ENCODE measurements around the gene SSH2. TPM values are rescaled to one million over a fixed set of nuclear protein-coding genes. Genes with fewer than 3 reads are reported as not detected.

Gene SSH2
- polyA plus RNA-seq, 1 of the 3 experiments (the other 2 are of a cell fraction) = 8.8 TPM

DNA sequence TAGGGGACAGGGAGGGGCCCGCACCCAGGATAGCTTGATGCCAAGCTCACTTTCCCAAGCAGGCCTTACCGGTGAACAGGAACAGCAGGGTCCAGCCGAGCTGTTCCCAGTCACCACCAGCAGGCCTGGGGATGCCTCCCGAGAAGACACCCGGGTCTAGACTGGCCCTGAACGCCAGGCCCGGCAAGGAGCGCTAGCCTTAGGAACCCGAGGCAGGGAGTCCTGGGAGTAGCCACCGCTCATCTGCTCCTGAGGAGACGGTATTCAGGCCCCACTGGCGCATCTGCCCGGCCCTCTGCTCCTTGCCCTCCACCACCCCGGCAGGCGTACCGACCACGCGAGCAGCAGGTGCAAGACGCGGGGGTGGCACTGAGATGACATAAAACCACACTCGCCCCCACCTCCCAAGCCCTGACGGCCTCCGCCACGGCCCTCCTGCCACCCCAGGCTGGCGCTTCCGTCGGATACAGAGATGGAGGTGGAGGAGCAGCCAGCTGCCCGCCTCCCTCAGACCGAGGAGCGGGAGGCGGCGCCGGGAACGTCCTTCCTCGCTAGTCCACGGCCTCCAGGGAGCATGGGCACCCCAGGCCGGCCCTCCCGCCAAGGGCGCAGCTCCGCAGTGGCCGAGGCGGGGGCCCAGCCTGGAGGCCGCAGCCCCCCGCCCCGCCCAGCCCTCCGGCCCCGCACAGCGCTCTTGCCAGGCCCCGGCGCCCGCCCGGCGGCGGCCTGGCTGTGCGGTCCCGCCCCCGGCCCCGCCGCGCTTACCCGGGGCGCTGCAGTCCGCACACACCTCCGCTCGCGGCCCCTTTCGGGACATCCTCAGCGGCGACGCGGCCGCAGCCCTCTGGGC lies 341.2 kb downstream of the SSH2 start:
- TF ChIP-seq TAF1 (IDR thresholded peaks at IDR 0.05; ENCODE audit: borderline replicate concordance, low read depth, low read length) (no peak), RXRA (IDR thresholded peaks at IDR 0.05; ENCODE audit: borderline replicate concordance, low read depth) (no peak), SMC3 (IDR thresholded peaks at IDR 0.05; ENCODE audit: low read depth, low read length) (no peak), GATA2 (CRISPR knock-in tag; IDR thresholded peaks at IDR 0.05) (no peak), EZH2phosphoT487 (IDR thresholded peaks at IDR 0.05; ENCODE audit: borderline replicate concordance, low read depth) (no peak), MEF2A (IDR thresholded peaks at IDR 0.05; ENCODE audit: borderline replicate concordance, low read depth) (no peak), MXI1 (IDR thresholded peaks at IDR 0.05; ENCODE audit: low read depth, low read length) (0 out of 2 replicates have a peak, but pooled peaks have one; percentile 35), FOXJ3 (CRISPR knock-in tag; IDR thresholded peaks at IDR 0.05) (no peak), NRF1 (IDR thresholded peaks at IDR 0.05; ENCODE audit: low read depth, low read length) (0 out of 2 replicates have a peak, but pooled peaks have one; percentile 7), GABPA (IDR thresholded peaks at IDR 0.05; ENCODE audit: low read depth) (no peak), USF1 (IDR thresholded peaks at IDR 0.05; ENCODE audit: borderline replicate concordance, low read depth) (no peak)
- TF ChIP-seq, protein P1, sequence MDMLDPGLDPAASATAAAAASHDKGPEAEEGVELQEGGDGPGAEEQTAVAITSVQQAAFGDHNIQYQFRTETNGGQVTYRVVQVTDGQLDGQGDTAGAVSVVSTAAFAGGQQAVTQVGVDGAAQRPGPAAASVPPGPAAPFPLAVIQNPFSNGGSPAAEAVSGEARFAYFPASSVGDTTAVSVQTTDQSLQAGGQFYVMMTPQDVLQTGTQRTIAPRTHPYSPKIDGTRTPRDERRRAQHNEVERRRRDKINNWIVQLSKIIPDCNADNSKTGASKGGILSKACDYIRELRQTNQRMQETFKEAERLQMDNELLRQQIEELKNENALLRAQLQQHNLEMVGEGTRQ (IDR thresholded peaks at IDR 0.05; ENCODE audit: borderline replicate concordance, low read depth, low read length) = no peak
- TF ChIP-seq, protein P2, sequence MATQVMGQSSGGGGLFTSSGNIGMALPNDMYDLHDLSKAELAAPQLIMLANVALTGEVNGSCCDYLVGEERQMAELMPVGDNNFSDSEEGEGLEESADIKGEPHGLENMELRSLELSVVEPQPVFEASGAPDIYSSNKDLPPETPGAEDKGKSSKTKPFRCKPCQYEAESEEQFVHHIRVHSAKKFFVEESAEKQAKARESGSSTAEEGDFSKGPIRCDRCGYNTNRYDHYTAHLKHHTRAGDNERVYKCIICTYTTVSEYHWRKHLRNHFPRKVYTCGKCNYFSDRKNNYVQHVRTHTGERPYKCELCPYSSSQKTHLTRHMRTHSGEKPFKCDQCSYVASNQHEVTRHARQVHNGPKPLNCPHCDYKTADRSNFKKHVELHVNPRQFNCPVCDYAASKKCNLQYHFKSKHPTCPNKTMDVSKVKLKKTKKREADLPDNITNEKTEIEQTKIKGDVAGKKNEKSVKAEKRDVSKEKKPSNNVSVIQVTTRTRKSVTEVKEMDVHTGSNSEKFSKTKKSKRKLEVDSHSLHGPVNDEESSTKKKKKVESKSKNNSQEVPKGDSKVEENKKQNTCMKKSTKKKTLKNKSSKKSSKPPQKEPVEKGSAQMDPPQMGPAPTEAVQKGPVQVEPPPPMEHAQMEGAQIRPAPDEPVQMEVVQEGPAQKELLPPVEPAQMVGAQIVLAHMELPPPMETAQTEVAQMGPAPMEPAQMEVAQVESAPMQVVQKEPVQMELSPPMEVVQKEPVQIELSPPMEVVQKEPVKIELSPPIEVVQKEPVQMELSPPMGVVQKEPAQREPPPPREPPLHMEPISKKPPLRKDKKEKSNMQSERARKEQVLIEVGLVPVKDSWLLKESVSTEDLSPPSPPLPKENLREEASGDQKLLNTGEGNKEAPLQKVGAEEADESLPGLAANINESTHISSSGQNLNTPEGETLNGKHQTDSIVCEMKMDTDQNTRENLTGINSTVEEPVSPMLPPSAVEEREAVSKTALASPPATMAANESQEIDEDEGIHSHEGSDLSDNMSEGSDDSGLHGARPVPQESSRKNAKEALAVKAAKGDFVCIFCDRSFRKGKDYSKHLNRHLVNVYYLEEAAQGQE (IDR thresholded peaks at IDR 0.05; ENCODE audit: low read depth, low read length) = no peak
- TF ChIP-seq, protein P3, sequence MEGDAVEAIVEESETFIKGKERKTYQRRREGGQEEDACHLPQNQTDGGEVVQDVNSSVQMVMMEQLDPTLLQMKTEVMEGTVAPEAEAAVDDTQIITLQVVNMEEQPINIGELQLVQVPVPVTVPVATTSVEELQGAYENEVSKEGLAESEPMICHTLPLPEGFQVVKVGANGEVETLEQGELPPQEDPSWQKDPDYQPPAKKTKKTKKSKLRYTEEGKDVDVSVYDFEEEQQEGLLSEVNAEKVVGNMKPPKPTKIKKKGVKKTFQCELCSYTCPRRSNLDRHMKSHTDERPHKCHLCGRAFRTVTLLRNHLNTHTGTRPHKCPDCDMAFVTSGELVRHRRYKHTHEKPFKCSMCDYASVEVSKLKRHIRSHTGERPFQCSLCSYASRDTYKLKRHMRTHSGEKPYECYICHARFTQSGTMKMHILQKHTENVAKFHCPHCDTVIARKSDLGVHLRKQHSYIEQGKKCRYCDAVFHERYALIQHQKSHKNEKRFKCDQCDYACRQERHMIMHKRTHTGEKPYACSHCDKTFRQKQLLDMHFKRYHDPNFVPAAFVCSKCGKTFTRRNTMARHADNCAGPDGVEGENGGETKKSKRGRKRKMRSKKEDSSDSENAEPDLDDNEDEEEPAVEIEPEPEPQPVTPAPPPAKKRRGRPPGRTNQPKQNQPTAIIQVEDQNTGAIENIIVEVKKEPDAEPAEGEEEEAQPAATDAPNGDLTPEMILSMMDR (IDR thresholded peaks at IDR 0.05) = no peak
- H4K20me1 ChIP-seq (ENCODE audit: insufficient read depth) = peaks cover 51% of the 10 kb centered on the region
- POLR2A ChIA-PET = interaction anchor here (1.0 to 1.6 kb wide), 2 partner anchors 12 to 15 kb away, joined by 3 to 6 read pairs; no protein-coding TSS in a partner anchor

More for the DNA sequence above, 341.2 kb downstream of the SSH2 start:
- H3K4me1 ChIP-seq (ENCODE audit: control insufficient read depth in 1 of 2, insufficient read depth in 2 of 2, low read depth in 1 of 2, low read length in 1 of 2) = peaks cover 41 to 66% of the 10 kb centered on the region in 2 experiments
- H3K27me3 ChIP-seq (ENCODE audit: insufficient read depth) = no peaks in the 10 kb centered on the region
- H3K36me3 ChIP-seq (replicated peaks in 1 of 2; ENCODE audit: control insufficient read depth in 1 of 2, insufficient read depth in 2 of 2, low read length in 1 of 2) = no peaks in the 10 kb centered on the region
- under 1% methylated on average over 24 of the region's 72 CpGs for WGBS (ENCODE audit: low lambda C conversion rate)
- peaks cover 29% of the 10 kb centered on the region for H3F3A ChIP-seq (replicated peaks; ENCODE audit: insufficient read depth)
- peak overlapping the region; percentile 80 for H3K9ac ChIP-seq
- H3K4me3 ChIP-seq (ENCODE audit: low read depth in 2 of 2, low read length in 1 of 2) = peak overlapping the region; percentile 89 to 91
- peak; percentile 58 for DNase-seq
- H3K9me3 ChIP-seq = no peaks in the 10 kb centered on the region
- peaks cover 52% of the 10 kb centered on the region for H3K79me2 ChIP-seq (ENCODE audit: insufficient read depth)
- H3K4me2 ChIP-seq = peak overlapping the region; percentile 99
- H2AFZ ChIP-seq (ENCODE audit: low read depth) = no peak overlapping the region; the same call in 1 of the 2 replicates
- no peaks in the 10 kb centered on the region for H3K9me2 ChIP-seq
- peak overlapping the region; percentile 44 to 74; a peak in 3 of 4 replicates for H3K27ac ChIP-seq (ENCODE audit: low read depth in 2 of 2, low read length in 1 of 2)
- CTCF ChIA-PET = interaction anchor here (0.8 to 12.7 kb wide), 7 partner anchors 9 to 345 kb away, joined by 3 to 166 read pairs (median 4); partner anchors contain the start of genes ABHD15 and TP53I13

All from SK-N-SH (cell line).